ENCODE measurements around the gene RRP8.

- TF ChIP-seq, protein P1, sequence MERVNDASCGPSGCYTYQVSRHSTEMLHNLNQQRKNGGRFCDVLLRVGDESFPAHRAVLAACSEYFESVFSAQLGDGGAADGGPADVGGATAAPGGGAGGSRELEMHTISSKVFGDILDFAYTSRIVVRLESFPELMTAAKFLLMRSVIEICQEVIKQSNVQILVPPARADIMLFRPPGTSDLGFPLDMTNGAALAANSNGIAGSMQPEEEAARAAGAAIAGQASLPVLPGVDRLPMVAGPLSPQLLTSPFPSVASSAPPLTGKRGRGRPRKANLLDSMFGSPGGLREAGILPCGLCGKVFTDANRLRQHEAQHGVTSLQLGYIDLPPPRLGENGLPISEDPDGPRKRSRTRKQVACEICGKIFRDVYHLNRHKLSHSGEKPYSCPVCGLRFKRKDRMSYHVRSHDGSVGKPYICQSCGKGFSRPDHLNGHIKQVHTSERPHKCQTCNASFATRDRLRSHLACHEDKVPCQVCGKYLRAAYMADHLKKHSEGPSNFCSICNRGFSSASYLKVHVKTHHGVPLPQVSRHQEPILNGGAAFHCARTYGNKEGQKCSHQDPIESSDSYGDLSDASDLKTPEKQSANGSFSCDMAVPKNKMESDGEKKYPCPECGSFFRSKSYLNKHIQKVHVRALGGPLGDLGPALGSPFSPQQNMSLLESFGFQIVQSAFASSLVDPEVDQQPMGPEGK (CRISPR knock-in tag; IDR thresholded peaks at IDR 0.05; ENCODE audit: borderline replicate concordance), result no peak
- TF ChIP-seq ZC3H10 (CRISPR knock-in tag; IDR thresholded peaks at IDR 0.05) (no peak), SNAI2 (CRISPR knock-in tag; IDR thresholded peaks at IDR 0.05) (no peak), TOX (CRISPR knock-in tag; IDR thresholded peaks at IDR 0.05; ENCODE audit: borderline replicate concordance) (no peak), ZNF8 (CRISPR knock-in tag; IDR thresholded peaks at IDR 0.05) (no peak), ZFP30 (CRISPR knock-in tag; IDR thresholded peaks at IDR 0.05) (no peak), BACH2 (CRISPR knock-in tag; IDR thresholded peaks at IDR 0.05; ENCODE audit: borderline replicate concordance) (no peak), ARNTL (CRISPR knock-in tag; IDR thresholded peaks at IDR 0.05; ENCODE audit: borderline replicate concordance, low read depth) (no peak)
- TF ChIP-seq, protein P2, sequence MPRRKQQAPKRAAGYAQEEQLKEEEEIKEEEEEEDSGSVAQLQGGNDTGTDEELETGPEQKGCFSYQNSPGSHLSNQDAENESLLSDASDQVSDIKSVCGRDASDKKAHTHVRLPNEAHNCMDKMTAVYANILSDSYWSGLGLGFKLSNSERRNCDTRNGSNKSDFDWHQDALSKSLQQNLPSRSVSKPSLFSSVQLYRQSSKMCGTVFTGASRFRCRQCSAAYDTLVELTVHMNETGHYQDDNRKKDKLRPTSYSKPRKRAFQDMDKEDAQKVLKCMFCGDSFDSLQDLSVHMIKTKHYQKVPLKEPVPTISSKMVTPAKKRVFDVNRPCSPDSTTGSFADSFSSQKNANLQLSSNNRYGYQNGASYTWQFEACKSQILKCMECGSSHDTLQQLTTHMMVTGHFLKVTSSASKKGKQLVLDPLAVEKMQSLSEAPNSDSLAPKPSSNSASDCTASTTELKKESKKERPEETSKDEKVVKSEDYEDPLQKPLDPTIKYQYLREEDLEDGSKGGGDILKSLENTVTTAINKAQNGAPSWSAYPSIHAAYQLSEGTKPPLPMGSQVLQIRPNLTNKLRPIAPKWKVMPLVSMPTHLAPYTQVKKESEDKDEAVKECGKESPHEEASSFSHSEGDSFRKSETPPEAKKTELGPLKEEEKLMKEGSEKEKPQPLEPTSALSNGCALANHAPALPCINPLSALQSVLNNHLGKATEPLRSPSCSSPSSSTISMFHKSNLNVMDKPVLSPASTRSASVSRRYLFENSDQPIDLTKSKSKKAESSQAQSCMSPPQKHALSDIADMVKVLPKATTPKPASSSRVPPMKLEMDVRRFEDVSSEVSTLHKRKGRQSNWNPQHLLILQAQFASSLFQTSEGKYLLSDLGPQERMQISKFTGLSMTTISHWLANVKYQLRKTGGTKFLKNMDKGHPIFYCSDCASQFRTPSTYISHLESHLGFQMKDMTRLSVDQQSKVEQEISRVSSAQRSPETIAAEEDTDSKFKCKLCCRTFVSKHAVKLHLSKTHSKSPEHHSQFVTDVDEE (CRISPR knock-in tag; IDR thresholded peaks at IDR 0.05), result no peak
Measured at GRCh38 chr11:6566704-6567370, 36.6 kb downstream of the RRP8 start.
